K562 (cell line): ENCODE measurements around the gene PRSS21.

Source experiments
- FOS ChIP-seq: IDR thresholded peaks from 3 replicates; pipeline ENCODE4 v1.6.1; 2011; ENCODE audit not compliant: insufficient read length; ENCODE audit errors: extremely low read depth
- HDAC3 ChIP-seq: fragments of 450-650 bp; IDR thresholded peaks from 2 replicates; pipeline ENCODE4 v1.6.1; 2018; ENCODE audit warnings: borderline replicate concordance, mild to moderate bottlenecking, moderate library complexity; ENCODE audit not compliant: partially characterized antibody
- SP1 ChIP-seq: sonication (generic); formaldehyde crosslinking; IDR thresholded peaks from 2 replicates; pipeline ENCODE4 v1.8.1; 2022; ENCODE audit warnings: mild to moderate bottlenecking, missing genetic modification reagents
- SRF ChIP-seq, 2 experiments: fragments of 250-450, 450-650 bp in 1 of 2; sonication (Bioruptor Pico) in 1 of 2; sonication (generic) in 1 of 2; formaldehyde crosslinking; IDR thresholded peaks; 2 replicates each; pipeline versions ENCODE4 v1.5.0 to v1.5.1; 2020 to 2022; ENCODE audit warnings: mild to moderate bottlenecking in 1 of 2, missing genetic modification reagents in 1 of 2
- ZC3H4 ChIP-seq: sonication (generic); formaldehyde crosslinking; IDR thresholded peaks from 2 replicates; pipeline ENCODE4 v1.9.0; 2021; ENCODE audit warnings: missing genetic modification reagents, borderline replicate concordance
- ZEB2 ChIP-seq: fragments of 450-650 bp; IDR thresholded peaks from 2 replicates; pipeline ENCODE4 v1.6.1; 2016
- ZNF274 ChIP-seq: IDR thresholded peaks from 2 replicates; pipeline ENCODE4 v1.6.1; 2011; ENCODE audit warnings: low read depth, mild to moderate bottlenecking, low read length, moderate library complexity, borderline replicate concordance

DNA sequence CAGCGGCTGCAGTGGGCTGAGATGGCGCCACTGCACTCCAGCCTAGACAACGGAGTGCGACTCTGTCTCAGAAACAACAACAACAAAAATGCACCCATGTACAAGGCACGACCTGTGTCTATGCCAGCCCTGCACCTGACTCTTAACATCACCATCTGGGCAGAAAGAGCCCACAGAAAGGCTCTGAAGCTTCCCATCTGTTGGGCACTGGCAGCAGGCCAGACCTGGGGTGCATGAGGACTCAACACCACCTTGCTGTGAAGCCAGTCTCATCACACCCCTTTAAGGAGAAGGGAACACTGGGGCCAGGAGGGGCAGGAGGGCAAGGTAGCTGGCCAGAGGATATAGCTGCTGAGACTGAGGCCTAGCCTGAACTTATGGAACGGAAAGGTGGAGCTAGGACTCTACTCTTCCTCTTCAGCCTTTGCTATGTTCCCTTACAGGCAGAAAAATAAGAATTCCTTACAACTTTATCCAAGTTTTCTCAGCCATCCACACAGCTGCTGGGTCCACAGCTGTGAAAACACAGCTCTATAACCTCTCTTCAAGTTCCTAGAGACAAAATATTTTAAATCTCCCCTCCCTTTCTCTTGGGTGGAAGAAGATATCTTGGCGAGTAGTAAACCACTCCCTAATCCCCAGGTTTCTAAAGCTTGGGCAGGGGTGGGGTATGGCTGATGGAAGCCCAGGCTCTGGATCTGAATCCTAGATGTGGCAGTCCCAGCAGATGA is 42.7 kb upstream of the PRSS21 start:
- TF ChIP-seq HDAC3 = no peak
- TF ChIP-seq ZC3H4 (CRISPR knock-in tag) = no peak
- TF ChIP-seq FOS = no peak
- no peak for TF ChIP-seq SP1 (CRISPR knock-in tag)
- no peak for TF ChIP-seq SRF (CRISPR knock-in tag; IDR thresholded peaks at IDR 0.05)
- TF ChIP-seq ZNF274 = no peak
- TF ChIP-seq ZEB2 = no peak
